Peyer's patch (tissue), 4 donors: ENCODE results near the gene RNF41.

Experiments used
- POLR2A ChIP-seq, 2 donors: fragments of 450-650 bp; IDR thresholded peaks; one replicate each; pipeline ENCODE4 v1.5.1; 2017; ENCODE audit warnings: antibody characterized with exemption in 2 of 2, mild to moderate bottlenecking in 2 of 2, moderate library complexity in 2 of 2
- TF ChIP-seq, protein P1 (sequence below), 6 experiments: fragments of 450-650 bp in 4 of 6; fragments of 200-600 bp in 2 of 6; sonication (generic) in 1 of 6; IDR thresholded peaks; one replicate each; pipeline ENCODE4 v1.5.1; 2017 to 2019; ENCODE audit warnings: antibody characterized with exemption in 6 of 6, mild to moderate bottlenecking in 3 of 6, moderate library complexity in 1 of 6

DNA sequence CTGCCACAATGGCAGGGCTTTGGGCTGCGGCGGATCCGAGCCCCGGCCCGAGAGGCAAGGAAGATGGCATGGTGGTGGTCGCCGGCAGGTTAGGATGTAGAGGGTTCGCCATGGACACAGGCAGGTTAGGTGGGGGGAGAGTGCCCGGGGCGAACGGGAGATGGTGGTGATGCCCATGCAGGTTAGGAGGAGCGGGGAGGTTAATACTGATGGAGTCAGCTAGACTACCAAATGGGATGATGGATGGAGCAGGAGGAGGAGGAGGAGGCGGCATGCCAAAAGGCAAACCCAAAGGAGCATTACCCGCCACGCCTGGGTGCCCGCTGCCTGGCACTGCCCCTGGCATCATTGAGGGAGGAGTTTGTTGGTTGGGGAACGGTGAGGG, 57.4 kb downstream of the RNF41 start:
- TF ChIP-seq, protein P1, sequence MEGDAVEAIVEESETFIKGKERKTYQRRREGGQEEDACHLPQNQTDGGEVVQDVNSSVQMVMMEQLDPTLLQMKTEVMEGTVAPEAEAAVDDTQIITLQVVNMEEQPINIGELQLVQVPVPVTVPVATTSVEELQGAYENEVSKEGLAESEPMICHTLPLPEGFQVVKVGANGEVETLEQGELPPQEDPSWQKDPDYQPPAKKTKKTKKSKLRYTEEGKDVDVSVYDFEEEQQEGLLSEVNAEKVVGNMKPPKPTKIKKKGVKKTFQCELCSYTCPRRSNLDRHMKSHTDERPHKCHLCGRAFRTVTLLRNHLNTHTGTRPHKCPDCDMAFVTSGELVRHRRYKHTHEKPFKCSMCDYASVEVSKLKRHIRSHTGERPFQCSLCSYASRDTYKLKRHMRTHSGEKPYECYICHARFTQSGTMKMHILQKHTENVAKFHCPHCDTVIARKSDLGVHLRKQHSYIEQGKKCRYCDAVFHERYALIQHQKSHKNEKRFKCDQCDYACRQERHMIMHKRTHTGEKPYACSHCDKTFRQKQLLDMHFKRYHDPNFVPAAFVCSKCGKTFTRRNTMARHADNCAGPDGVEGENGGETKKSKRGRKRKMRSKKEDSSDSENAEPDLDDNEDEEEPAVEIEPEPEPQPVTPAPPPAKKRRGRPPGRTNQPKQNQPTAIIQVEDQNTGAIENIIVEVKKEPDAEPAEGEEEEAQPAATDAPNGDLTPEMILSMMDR (IDR thresholded peaks at IDR 0.05): no peak
- no peak for TF ChIP-seq POLR2A (IDR thresholded peaks at IDR 0.05)
